ENCODE measurements around the gene FOXA2.
"Not testable (repeated sequence)": the region's sequence is repeated elsewhere in the genome, so short reads cannot be mapped to it uniquely, and the experiment has no call there.

The FOXA2 gene

DNA sequence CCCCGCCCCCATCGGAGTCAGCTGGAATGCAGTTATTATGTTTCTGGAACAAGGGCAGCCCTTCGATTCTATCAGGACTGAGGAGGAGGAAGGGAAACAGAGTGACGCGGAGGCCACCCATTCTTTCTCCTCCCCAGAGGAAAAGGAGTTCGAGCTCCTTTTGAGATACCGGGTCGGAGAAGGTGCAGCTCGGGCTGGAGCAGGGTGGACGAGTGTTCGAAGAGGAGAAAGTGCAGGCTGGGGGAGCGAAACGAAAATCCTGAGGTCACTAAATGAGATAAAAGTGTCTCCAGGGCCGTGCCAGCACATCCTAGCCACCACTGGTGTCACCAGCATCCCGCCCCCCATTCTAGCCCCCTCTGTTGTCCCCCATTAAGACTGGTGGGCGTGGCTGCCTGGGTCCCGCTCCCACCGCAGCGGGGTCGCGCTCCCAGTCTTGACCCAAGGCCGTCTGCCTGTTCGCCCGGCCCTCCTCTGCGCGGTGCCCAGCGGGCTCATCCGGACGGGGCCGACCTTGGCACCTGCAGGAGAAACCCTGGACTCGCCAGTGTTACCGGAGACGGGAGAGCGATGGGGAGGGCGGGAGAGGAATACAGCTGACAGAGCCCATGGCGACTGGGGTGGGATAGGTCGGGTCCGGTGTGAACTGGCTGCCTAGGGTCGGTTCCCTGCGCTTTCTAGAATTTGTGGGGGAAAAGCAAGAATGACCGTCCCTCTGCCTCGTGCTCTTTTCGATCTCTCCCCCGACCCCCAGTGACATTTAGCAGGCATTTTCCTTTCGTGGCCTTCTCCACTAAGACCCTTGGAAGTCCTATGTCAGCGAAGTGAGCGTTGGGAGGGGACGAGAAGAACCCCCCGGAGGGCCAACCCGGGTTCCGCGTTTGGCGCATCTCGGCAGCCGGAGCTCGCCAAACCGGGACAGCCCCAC lies 16.2 kb downstream of the FOXA2 start:
- no peak for DNase-seq (ENCODE audit: low spot score)

DNA sequence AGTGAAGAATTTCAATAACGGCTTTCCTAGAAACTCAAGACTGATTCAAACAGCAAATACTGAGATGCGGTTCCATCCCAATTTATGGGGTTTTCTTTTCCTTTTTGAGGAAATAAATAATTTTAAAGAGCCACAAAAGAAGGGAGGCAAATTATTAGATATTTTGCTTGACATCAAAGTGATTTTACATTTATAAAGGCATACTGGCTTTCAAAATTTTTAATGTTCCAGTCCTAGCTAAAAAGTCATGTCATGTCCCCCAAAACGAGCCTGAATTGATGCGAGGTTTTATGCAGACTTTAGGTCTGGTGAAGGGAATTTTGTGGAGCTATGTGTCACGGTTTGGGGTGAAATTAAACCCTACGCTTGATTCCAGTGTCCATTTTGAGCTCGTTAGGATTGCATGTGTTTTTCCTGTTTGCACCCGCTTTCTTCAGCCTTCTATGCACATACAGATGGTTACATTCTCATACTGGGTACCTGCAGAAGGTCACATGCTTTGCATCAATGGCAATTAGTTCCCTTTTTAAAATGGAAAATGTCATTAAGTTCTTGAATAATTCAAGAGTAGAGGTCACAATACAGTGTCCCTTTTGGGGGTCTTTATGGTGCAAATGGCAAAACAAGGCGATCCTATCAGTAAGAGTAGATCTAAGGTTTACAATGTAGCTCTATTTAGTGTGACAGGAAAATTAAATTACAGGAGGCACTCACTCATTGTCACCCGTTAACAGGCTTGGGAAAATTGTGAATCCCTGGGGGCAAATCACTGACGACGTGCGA lies 17.3 kb downstream of the FOXA2 start:
- no peak for DNase-seq (ENCODE audit: low spot score)

DNA sequence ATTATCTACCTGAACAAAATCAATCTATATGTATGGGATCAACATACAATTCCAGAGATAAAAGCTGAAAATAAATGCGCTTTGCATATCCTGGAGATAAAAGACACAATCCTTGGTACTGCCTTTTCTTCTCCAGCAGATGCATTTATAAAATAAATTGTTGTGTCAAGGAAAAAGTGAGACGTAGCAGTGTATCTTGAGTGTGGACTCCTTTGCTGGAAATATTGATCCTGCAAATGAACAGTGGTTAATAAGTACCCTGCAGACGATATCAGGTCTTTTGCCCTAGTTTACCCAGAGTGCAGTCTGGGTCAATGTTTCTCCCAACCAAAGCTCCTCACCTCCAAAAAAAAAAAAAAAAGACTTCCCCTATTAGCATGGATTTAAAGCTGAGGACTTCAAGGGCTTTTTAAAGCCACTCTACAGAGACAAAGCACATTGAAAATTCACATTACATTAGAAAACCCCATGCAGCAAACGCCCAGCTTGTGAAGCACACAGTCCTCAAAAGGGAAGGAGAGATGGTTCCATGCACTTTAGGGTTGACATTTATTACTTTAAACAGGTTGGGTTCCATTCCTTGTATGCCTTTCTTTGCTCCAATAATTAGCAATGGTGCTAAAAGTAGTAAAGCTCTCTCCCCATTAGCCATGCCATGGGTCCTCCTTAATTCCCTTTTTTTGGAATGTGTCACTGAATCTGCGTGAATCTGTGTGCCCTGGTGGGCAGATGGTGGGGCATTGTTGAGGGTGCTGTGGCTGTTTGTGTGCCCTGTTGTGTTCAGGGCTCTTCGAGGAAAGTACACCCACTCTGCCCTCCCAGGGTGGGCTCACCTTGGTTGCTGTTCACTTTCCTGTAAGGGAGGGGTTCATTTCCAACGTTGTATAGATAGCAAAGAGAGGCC lies 21.1 kb downstream of the FOXA2 start:
- DNase-seq (ENCODE audit: low spot score): no peak

GRCh38 chr20:22562620-22563019 lies 21.8 kb downstream of the FOXA2 start:
- no peak for DNase-seq (ENCODE audit: low spot score)

GRCh38 chr20:22561965-22562577 lies 22.3 kb downstream of the FOXA2 start:
- DNase-seq (ENCODE audit: low spot score): no peak

DNA sequence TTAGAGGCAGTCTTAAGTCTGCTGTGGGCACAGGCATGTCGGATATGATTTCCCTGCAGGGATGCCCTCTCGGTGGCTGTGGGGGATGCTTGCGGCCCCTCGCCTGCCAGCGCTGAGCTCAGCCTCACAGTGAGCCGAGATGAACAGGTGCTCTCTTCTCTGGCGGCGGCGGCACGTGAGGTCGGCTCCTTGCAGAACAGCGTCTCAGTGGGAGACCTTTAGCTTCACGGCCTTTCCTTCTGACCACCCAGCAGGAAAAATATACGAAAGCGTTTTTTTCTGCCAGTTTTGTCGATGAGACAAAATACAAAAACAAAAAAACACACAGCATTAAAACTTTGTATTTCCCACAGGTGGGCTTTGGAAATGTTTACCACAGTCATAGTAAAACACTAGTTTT lies 23.6 kb downstream of the FOXA2 start:
- DNase-seq (ENCODE audit: low spot score): no peak

DNA sequence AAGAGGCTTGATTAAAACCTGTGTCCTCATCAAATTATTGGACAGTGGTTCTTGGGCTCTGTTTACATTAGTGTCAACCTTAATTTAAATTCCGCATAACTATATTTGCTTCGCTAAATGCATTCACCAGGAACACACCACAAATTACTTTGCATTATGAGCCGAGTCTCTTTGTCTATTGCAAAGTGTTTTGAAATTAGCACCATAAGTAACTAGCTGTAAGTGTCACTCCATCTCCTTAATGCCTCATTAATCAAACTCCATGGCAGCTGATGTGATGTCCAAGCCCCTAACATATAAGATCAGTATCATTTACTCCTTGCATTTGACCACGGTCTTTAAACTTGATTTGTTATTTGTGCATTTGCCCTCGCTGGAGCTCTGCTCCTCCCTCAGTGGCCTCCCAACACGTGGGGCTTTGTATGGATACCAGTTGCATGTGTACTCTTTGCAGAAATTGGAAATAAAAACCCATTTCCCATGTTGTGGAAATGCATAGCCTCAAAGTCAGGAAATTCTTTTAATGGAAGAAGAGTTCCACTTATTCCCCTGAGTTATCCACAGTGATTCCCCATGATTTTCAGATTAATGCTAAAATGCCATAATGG lies 24.6 kb downstream of the FOXA2 start:
- no peak for DNase-seq (ENCODE audit: low spot score)

- DNase-seq (ENCODE audit: low spot score): no peak
These were observed 26.7 kb downstream of the FOXA2 start for GRCh38 chr20:22557403-22558276.

- no peak for DNase-seq (ENCODE audit: low spot score)
These were observed 27.8 kb downstream of the FOXA2 start for GRCh38 chr20:22556565-22557056.

GRCh38 chr20:22555791-22556564 lies 28.4 kb downstream of the FOXA2 start:
- DNase-seq (ENCODE audit: low spot score): no peak

DNA sequence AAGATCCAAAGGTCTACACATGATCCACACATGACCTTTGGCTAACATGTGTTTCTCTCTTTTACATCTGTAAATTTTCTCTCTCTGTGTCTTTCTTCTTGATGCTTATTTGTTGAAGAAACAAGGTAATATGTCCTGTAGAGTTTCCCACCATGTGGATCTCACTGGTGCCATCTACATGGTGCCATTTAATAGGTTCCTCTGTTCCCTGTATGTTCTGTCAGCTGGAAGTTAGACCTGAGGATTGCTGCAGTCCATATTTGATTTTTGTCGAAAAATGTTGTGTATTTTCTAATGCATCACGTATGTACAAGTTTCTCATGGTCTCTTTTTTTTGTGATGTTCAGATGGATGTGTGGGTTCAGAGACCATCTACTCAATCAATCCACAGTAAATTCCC lies 30.0 kb downstream of the FOXA2 start:
- DNase-seq (ENCODE audit: low spot score): no peak

GRCh38 chr20:22550514-22550913 lies 33.9 kb downstream of the FOXA2 start:
- not testable (repeated sequence) for DNase-seq (ENCODE audit: low spot score)

DNA sequence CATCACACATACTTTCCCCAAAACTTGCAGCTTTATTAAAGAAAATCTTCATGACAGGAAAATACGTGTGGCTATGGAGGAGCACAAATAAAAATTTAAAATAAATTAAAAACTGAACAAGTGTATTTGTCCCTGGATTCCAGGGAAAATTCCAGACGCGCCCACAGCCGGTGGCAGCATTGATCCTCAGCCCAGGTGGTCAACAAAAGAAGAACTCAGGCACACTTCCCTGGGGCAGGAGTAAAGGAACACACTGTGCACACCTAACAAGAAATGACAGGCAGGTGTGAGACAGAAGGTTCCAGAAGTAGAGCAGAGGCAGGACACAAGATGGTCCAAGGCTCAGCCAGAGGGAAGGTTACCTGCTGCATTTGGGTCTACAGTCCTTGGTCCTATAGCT lies 36.3 kb downstream of the FOXA2 start:
- DNase-seq (ENCODE audit: low spot score): no peak

DNA sequence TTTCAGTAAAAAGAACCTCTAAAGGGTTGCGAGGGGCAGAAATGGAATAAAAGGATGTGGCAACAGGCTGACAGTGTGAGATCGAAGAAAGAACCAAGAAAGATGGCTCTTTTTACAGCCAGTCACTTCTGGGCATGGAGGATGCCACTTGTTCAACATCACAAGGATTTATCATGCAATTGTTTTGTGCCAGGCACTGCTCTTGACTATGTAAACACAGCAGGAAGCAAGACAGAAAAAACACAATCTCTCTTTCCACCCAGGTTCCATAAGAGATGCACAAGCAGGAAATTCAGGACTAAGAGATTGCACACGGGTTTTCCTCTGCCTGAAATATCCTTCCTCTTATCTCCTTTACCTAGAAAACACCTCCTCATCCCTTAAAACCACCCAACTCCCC lies 38.0 kb downstream of the FOXA2 start:
- DNase-seq (ENCODE audit: low spot score): no peak

GRCh38 chr20:22545045-22545444 lies 39.3 kb downstream of the FOXA2 start:
- DNase-seq (ENCODE audit: low spot score): no peak

GRCh38 chr20:22544462-22544861 lies 39.9 kb downstream of the FOXA2 start:
- no peak for DNase-seq (ENCODE audit: low spot score)

- DNase-seq (ENCODE audit: low spot score): no peak
These were observed 41.9 kb downstream of the FOXA2 start for GRCh38 chr20:22542427-22542826.

GRCh38 chr20:22540832-22541231 lies 43.5 kb downstream of the FOXA2 start:
- no peak for DNase-seq (ENCODE audit: low spot score)
